Cardiac fibroblast (primary cell): Measurements from ENCODE around the gene UQCR11.
A peak's percentile ranks its signal among the peaks of the same experiment; 100 is the strongest.

Experiments
- DNase-seq, 2 donors: peaks; one replicate each; pipeline versions ENCODE4 v3.0.0 to v3.0.0-alpha.2; 2010; ENCODE audit warnings: low read depth in 2 of 2
- H3K4me3 ChIP-seq, 2 donors: replicated peaks in 1 of 2; 1 replicate in 1 of 2; 2 replicates in 1 of 2; pipeline ENCODE4 v1.5.1; 2011; ENCODE audit warnings: low read depth in 2 of 2, low read length in 2 of 2, mild to moderate bottlenecking in 2 of 2, moderate library complexity in 1 of 2
- TF ChIP-seq, protein P1 (sequence below): IDR thresholded peaks from one replicate; pipeline ENCODE4 v1.5.1; 2011; ENCODE audit warnings: low read depth, mild to moderate bottlenecking, low read length, inconsistent platforms

The UQCR11 gene

DNA sequence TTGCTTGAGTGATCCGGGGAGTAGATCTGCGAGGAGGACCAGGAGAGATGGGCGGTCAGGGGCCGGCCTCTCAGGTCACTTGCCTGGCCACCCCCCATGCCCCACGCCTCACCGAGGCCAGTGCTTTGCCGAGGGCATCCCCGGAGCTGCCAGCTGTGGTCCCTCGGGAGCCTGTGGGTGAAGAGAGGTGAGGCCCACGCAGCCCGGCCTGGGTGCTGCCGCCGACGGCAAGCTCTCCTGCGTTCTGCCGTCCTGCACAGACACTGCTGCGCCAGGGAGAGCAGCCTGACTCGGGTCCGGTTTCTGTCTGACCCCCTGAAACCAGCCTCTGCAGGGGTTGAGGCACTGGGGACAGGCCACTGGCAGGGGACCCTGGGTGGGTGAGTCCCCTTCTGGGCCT, 15.8 kb upstream of the UQCR11 start:
- no peak for DNase-seq
- H3K4me3 ChIP-seq: no peak overlapping the region

GRCh38 chr19:1620502-1620901, 15.2 kb upstream of the UQCR11 start:
- DNase-seq: no peak
- H3K4me3 ChIP-seq: no peak overlapping the region
- TF ChIP-seq, protein P1, sequence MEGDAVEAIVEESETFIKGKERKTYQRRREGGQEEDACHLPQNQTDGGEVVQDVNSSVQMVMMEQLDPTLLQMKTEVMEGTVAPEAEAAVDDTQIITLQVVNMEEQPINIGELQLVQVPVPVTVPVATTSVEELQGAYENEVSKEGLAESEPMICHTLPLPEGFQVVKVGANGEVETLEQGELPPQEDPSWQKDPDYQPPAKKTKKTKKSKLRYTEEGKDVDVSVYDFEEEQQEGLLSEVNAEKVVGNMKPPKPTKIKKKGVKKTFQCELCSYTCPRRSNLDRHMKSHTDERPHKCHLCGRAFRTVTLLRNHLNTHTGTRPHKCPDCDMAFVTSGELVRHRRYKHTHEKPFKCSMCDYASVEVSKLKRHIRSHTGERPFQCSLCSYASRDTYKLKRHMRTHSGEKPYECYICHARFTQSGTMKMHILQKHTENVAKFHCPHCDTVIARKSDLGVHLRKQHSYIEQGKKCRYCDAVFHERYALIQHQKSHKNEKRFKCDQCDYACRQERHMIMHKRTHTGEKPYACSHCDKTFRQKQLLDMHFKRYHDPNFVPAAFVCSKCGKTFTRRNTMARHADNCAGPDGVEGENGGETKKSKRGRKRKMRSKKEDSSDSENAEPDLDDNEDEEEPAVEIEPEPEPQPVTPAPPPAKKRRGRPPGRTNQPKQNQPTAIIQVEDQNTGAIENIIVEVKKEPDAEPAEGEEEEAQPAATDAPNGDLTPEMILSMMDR: no peak

More for the DNA sequence above, 15.8 kb upstream of the UQCR11 start:
- TF ChIP-seq, protein P1: no peak

DNA sequence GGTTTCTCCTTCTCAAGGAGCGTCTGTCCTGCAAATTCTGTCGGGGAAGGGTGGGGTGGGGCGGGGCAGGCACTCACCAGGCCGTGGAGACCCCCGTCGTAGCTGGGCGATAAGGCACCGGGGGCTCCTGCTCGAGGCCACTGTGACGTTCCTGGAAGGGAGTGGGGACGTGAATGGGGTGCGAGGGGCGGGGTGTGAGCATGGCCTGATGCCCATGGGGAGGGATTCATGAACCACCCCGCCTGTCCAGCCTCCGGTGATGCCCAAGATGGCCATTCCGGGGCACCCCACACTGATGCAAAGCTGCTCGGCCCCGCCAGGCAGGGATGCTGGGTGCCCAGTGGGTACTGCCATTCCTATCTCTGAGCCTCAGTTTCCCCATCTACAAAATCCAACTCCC, 14.4 kb upstream of the UQCR11 start:
- no peak for DNase-seq
- TF ChIP-seq, protein P1: no peak
- no peak overlapping the region for H3K4me3 ChIP-seq

GRCh38 chr19:1619094-1619439, 13.8 kb upstream of the UQCR11 start:
- TF ChIP-seq, protein P1: no peak
- no peak for DNase-seq
- no peak overlapping the region for H3K4me3 ChIP-seq

GRCh38 chr19:1618157-1619093, 13.2 kb upstream of the UQCR11 start:
- DNase-seq: peak; percentile 18 to 21
- TF ChIP-seq, protein P1: peak; percentile 37
- H3K4me3 ChIP-seq: no peak overlapping the region

GRCh38 chr19:1616875-1617274, 11.6 kb upstream of the UQCR11 start:
- DNase-seq: no peak
- H3K4me3 ChIP-seq: no peak overlapping the region
- TF ChIP-seq, protein P1: no peak
